ENCODE results near the gene CAGE1.

The CAGE1 gene

GRCh38 chr6:7313505-7314165 lies 75.9 kb downstream of the CAGE1 start:
- peak overlapping the region; percentile 75 for H3K27ac ChIP-seq
- no peak for DNase-seq (ENCODE audit: low read depth, low spot score)

- DNase-seq (ENCODE audit: low read depth, low spot score), result peak; percentile 78
- H3K27ac ChIP-seq, result peak within 1 kb of the TSS; percentile 75
These were observed 76.7 kb downstream of the CAGE1 start, which contains the start of gene SSR1 for GRCh38 chr6:7312616-7313504. Gene SSR1 (minus strand): TSS chr6:7313199. CDS start chr6:7313120, 79 bp downstream.

GRCh38 chr6:7311917-7312615 lies 77.5 kb downstream of the CAGE1 start:
- peak overlapping the region; percentile 75 for H3K27ac ChIP-seq
- no peak for DNase-seq (ENCODE audit: low read depth, low spot score)

GRCh38 chr6:7311176-7311575 lies 78.4 kb downstream of the CAGE1 start:
- no peak for DNase-seq (ENCODE audit: low read depth, low spot score)

GRCh38 chr6:7309050-7309449 lies 80.5 kb downstream of the CAGE1 start:
- DNase-seq (ENCODE audit: low read depth, low spot score), result no peak
- no peak overlapping the region for H3K27ac ChIP-seq

More at GRCh38 chr6:7311176-7311575, 78.4 kb downstream of the CAGE1 start:
- no peak overlapping the region for H3K27ac ChIP-seq

- DNase-seq (ENCODE audit: low read depth, low spot score), result no peak
- H3K27ac ChIP-seq, result no peak overlapping the region
These were observed 82.0 kb downstream of the CAGE1 start for GRCh38 chr6:7307533-7307932.

- DNase-seq (ENCODE audit: low read depth, low spot score), result no peak
- H3K27ac ChIP-seq, result no peak overlapping the region
These were observed 84.7 kb downstream of the CAGE1 start for GRCh38 chr6:7304821-7305220.

GRCh38 chr6:7301702-7302101 lies 87.8 kb downstream of the CAGE1 start:
- no peak overlapping the region for H3K27ac ChIP-seq
- no peak for DNase-seq (ENCODE audit: low read depth, low spot score)

GRCh38 chr6:7300926-7301325 lies 88.6 kb downstream of the CAGE1 start:
- H3K27ac ChIP-seq, result no peak overlapping the region

GRCh38 chr6:7298113-7298512 lies 91.4 kb downstream of the CAGE1 start:
- no peak for DNase-seq (ENCODE audit: low read depth, low spot score)
- no peak overlapping the region for H3K27ac ChIP-seq

More at GRCh38 chr6:7300926-7301325, 88.6 kb downstream of the CAGE1 start:
- no peak for DNase-seq (ENCODE audit: low read depth, low spot score)

GRCh38 chr6:7296602-7297001 lies 92.9 kb downstream of the CAGE1 start:
- H3K27ac ChIP-seq, result no peak overlapping the region
- DNase-seq (ENCODE audit: low read depth, low spot score), result no peak

GRCh38 chr6:7295916-7296315 lies 93.6 kb downstream of the CAGE1 start:
- no peak for DNase-seq (ENCODE audit: low read depth, low spot score)
- H3K27ac ChIP-seq, result no peak overlapping the region

- DNase-seq (ENCODE audit: low read depth, low spot score), result no peak
- no peak overlapping the region for H3K27ac ChIP-seq
These were observed 96.8 kb downstream of the CAGE1 start for GRCh38 chr6:7292596-7293255.

GRCh38 chr6:7290079-7290478 lies 99.5 kb downstream of the CAGE1 start:
- DNase-seq (ENCODE audit: low read depth, low spot score), result no peak
- H3K27ac ChIP-seq, result no peak overlapping the region

- H3K27ac ChIP-seq, result no peak overlapping the region
- DNase-seq (ENCODE audit: low read depth, low spot score), result no peak
These were observed 104.1 kb downstream of the CAGE1 start for GRCh38 chr6:7285416-7285815.

- DNase-seq (ENCODE audit: low read depth, low spot score), result no peak
- no peak overlapping the region for H3K27ac ChIP-seq
These were observed 105.9 kb downstream of the CAGE1 start for GRCh38 chr6:7283676-7284075.

- no peak for DNase-seq (ENCODE audit: low read depth, low spot score)
- no peak overlapping the region for H3K27ac ChIP-seq
These were observed 107.2 kb downstream of the CAGE1 start for GRCh38 chr6:7282097-7282906.
